Measurements from ENCODE around the gene LINC00305.

DNA sequence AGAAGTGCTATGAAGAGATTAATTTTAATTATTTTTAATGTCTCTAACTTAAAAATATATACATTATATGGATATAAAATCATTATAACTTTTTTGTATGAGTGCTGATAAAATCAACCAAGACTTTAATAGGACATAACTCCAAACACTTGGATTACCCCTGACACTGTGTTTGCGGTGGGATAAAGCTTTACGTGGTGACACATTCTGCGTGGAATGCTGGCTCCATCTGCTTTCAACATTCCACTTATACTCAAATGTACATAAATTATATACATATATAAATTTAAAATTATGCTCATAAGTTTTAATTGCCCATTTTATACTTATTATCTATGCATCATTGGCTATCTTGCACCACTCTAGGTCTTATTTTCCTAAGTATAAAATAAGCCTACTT is 30.5 kb downstream of the LINC00305 start:
- TF ChIP-seq, protein P1, sequence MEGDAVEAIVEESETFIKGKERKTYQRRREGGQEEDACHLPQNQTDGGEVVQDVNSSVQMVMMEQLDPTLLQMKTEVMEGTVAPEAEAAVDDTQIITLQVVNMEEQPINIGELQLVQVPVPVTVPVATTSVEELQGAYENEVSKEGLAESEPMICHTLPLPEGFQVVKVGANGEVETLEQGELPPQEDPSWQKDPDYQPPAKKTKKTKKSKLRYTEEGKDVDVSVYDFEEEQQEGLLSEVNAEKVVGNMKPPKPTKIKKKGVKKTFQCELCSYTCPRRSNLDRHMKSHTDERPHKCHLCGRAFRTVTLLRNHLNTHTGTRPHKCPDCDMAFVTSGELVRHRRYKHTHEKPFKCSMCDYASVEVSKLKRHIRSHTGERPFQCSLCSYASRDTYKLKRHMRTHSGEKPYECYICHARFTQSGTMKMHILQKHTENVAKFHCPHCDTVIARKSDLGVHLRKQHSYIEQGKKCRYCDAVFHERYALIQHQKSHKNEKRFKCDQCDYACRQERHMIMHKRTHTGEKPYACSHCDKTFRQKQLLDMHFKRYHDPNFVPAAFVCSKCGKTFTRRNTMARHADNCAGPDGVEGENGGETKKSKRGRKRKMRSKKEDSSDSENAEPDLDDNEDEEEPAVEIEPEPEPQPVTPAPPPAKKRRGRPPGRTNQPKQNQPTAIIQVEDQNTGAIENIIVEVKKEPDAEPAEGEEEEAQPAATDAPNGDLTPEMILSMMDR (IDR thresholded peaks at IDR 0.05; ENCODE audit: borderline replicate concordance, extremely low read depth, low read length, poor library complexity, severe bottlenecking) = no peak
- TF ChIP-seq EZH2 (IDR thresholded peaks at IDR 0.05; ENCODE audit: borderline replicate concordance, low read depth, low read length, severe bottlenecking) = no peak
